Body of pancreas (tissue), 4 donors: ENCODE results near the gene NIPAL3. TPM values are rescaled to one million over a fixed set of nuclear protein-coding genes. Genes with fewer than 3 reads are reported as not detected.
"Not testable (repeated sequence)": the region's sequence is repeated elsewhere in the genome, so short reads cannot be mapped to it uniquely, and the experiment has no call there.

Experiments
- ATAC-seq: fragments of 150-250 bp; one replicate; pipeline ENCODE4 v1.9.1; 2016
- DNase-seq, 4 donors: peaks; one replicate each; pipeline ENCODE4 v3.0.0-alpha.2; 2019
- H3K27ac ChIP-seq, 4 donors: fragments of 200-600 bp; sonication (generic); 1 replicate in 3 of 4; 2 replicates in 1 of 4; pipeline versions ENCODE4 v1.5.1 to v1.6.1; 2016 to 2019; ENCODE audit warnings: mild to moderate bottlenecking in 1 of 4, mixed read lengths in 1 of 4, moderate library complexity in 1 of 4
- H3K27me3 ChIP-seq, 2 donors: fragments of 200-600 bp; sonication (generic); one replicate each; pipeline ENCODE4 v1.6.0; 2016; ENCODE audit warnings: mild to moderate bottlenecking in 1 of 2
- H3K36me3 ChIP-seq, 2 donors: fragments of 200-600 bp; sonication (generic); replicated peaks in 1 of 2; 2 replicates each; pipeline ENCODE4 v1.5.1; 2016; ENCODE audit warnings: low read depth in 2 of 2; ENCODE audit not compliant: insufficient read depth in 1 of 2
- H3K4me1 ChIP-seq: fragments of 200-600 bp; sonication (generic); one replicate; pipeline ENCODE4 v1.6.0; 2016
- H3K4me3 ChIP-seq, 2 donors: fragments of 200-600 bp; sonication (generic); 1 replicate in 1 of 2; 2 replicates in 1 of 2; pipeline ENCODE4 v1.5.1; 2016 to 2019
- H3K9me3 ChIP-seq, 3 donors: fragments of 200-600 bp; sonication (generic); 1 replicate in 2 of 3; 2 replicates in 1 of 3; pipeline ENCODE4 v1.5.1; 2016
- CTCF ChIP-seq, 7 experiments: fragments of 450-650 bp in 4 of 7; fragments of 200-600 bp in 3 of 7; sonication (generic) in 3 of 7; IDR thresholded peaks; one replicate each; pipeline ENCODE4 v1.5.1; 2016 to 2019; ENCODE audit warnings: antibody characterized with exemption in 7 of 7
- POLR2A ChIP-seq, 3 donors: fragments of 450-650 bp; IDR thresholded peaks; one replicate each; pipeline ENCODE4 v1.6.1; 2016; ENCODE audit warnings: antibody characterized with exemption in 3 of 3, mild to moderate bottlenecking in 2 of 3
- WGBS, 2 donors: methylation state at CpG; one replicate each; pipeline ENCODE4 v1.1.5; 2017; 5-methylcytosine and 5-hydroxymethylcytosine counted together
- intact Hi-C: fragments of 100-400 bp; cut with DNase I; formaldehyde crosslinking; loops from one replicate; pipeline ENCODE4 v1.15.1; 2023
- total RNA-seq, 2 donors: library from RNA; depleted of rRNA; stranded (reverse); fragments of >200 nt; gene quantifications; one replicate each; pipeline ENCODE4 v1.1.0, GENCODE V29; 2016

Gene NIPAL3
- total RNA-seq, 2 donors from 2014 or later: 36.8 to 65.9 TPM

GRCh38 chr1:24455272-24455671, 39.7 kb downstream of the NIPAL3 start:
- WGBS, 2 donors: 95 to 100% methylated on average over 5 of the region's 5 CpGs
- ATAC-seq (no peak), DNase-seq (no peak)
- Histone ChIP-seq H3K4me3 (no peak overlapping the region), H3K27me3 (no peaks in the 10 kb centered on the region), H3K27ac (no peak overlapping the region), H3K4me1 (no peaks in the 10 kb centered on the region), H3K36me3 (peaks cover 5 to 25% of the 10 kb centered on the region in 2 donors), H3K9me3 (no peaks in the 10 kb centered on the region)
- no peak for TF ChIP-seq POLR2A (IDR thresholded peaks at IDR 0.05)
- TF ChIP-seq CTCF (IDR thresholded peaks at IDR 0.05): no peak
- intact Hi-C loops: no loop called here

- ATAC-seq (no peak), DNase-seq (no peak)
- 91 to 92% methylated on average over 3 of the region's 3 CpGs for WGBS, 2 donors
- H3K4me3 ChIP-seq: no peak overlapping the region
- no peaks in the 10 kb centered on the region for H3K9me3 ChIP-seq
- intact Hi-C loops: no loop called here
- H3K4me1 ChIP-seq: no peaks in the 10 kb centered on the region
- no peaks in the 10 kb centered on the region for H3K27me3 ChIP-seq
- peaks cover 0 to 25% of the 10 kb centered on the region in 2 donors for H3K36me3 ChIP-seq
- TF ChIP-seq POLR2A (IDR thresholded peaks at IDR 0.05) (no peak), CTCF (IDR thresholded peaks at IDR 0.05) (no peak)
- H3K27ac ChIP-seq: no peak overlapping the region
Measured at GRCh38 chr1:24457866-24458265, 42.3 kb downstream of the NIPAL3 start.

GRCh38 chr1:24459551-24460266, 44.1 kb downstream of the NIPAL3 start:
- TF ChIP-seq CTCF (IDR thresholded peaks at IDR 0.05): no peak
- no peak for TF ChIP-seq POLR2A (IDR thresholded peaks at IDR 0.05)
- Histone ChIP-seq H3K9me3 (no peaks in the 10 kb centered on the region), H3K36me3 (peaks cover 0 to 21% of the 10 kb centered on the region in 2 donors), H3K4me1 (no peaks in the 10 kb centered on the region), H3K27ac (no peak overlapping the region), H3K4me3 (no peak overlapping the region), H3K27me3 (no peaks in the 10 kb centered on the region)
- 93 to 94% methylated on average over 6 of the region's 6 CpGs for WGBS, 2 donors
- intact Hi-C loops: no loop called here
- ATAC-seq (no peak), DNase-seq (no peak)

- H3K27ac ChIP-seq, H3K9me3 ChIP-seq, H3K4me1 ChIP-seq, H3K4me3 ChIP-seq, ATAC-seq, H3K27me3 ChIP-seq, DNase-seq, intact Hi-C loops: not testable (repeated sequence)
- WGBS, 2 donors: 84 to 89% methylated on average over 4 of the region's 4 CpGs
- H3K36me3 ChIP-seq: peaks cover 0 to 21% of the 10 kb centered on the region in 2 donors
Measured at GRCh38 chr1:24462128-24462527, 46.5 kb downstream of the NIPAL3 start.

- no peaks in the 10 kb centered on the region for H3K27me3 ChIP-seq
Measured at GRCh38 chr1:24463776-24464735, 48.5 kb downstream of the NIPAL3 start.

More at GRCh38 chr1:24463776-24464735, 48.5 kb downstream of the NIPAL3 start:
- Histone ChIP-seq H3K4me3 (no peak overlapping the region), H3K4me1 (no peaks in the 10 kb centered on the region), H3K36me3 (peaks cover 0 to 11% of the 10 kb centered on the region in 2 donors), H3K9me3 (no peaks in the 10 kb centered on the region), H3K27ac (no peak overlapping the region)
- no peak for ATAC-seq
- intact Hi-C loops: no loop called here
- 67 to 68% methylated on average over 14 of the region's 14 CpGs for WGBS, 2 donors
- TF ChIP-seq POLR2A (IDR thresholded peaks at IDR 0.05): no peak
- no peak for TF ChIP-seq CTCF (IDR thresholded peaks at IDR 0.05)
- DNase-seq: no peak
